ENCODE results near the gene EPN3. TPM values are rescaled to one million over a fixed set of nuclear protein-coding genes. Genes with fewer than 3 reads are reported as not detected.

Gene EPN3
- total and polyA plus RNA-seq, 8 donors = 6.4 to 117 (median 45.1) TPM

DNA sequence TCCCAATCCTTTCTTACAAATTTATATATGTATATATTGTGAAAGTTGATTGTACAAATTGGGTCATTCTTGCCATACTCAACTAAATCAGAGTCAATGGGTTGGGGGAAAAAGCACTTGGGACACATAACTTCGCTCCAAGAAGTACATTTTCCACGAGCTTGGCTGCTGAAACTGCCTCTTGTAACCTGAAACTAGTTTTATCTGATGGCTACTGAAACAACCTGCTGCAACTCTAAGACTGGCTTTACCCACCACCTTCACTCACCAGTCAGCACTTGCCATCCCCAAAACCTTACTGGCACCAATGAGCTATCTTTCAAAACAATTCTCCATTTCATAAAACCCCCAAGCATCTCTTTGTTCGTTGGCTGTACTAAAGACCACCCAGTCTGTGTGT, 38.8 kb upstream of the EPN3 start:
- TF ChIP-seq POLR2A (IDR thresholded peaks at IDR 0.05) = no peak
- no peak for TF ChIP-seq POLR2AphosphoS5 (IDR thresholded peaks at IDR 0.05)
- TF ChIP-seq, protein P1, sequence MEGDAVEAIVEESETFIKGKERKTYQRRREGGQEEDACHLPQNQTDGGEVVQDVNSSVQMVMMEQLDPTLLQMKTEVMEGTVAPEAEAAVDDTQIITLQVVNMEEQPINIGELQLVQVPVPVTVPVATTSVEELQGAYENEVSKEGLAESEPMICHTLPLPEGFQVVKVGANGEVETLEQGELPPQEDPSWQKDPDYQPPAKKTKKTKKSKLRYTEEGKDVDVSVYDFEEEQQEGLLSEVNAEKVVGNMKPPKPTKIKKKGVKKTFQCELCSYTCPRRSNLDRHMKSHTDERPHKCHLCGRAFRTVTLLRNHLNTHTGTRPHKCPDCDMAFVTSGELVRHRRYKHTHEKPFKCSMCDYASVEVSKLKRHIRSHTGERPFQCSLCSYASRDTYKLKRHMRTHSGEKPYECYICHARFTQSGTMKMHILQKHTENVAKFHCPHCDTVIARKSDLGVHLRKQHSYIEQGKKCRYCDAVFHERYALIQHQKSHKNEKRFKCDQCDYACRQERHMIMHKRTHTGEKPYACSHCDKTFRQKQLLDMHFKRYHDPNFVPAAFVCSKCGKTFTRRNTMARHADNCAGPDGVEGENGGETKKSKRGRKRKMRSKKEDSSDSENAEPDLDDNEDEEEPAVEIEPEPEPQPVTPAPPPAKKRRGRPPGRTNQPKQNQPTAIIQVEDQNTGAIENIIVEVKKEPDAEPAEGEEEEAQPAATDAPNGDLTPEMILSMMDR (IDR thresholded peaks at IDR 0.05) = no peak
- no peak for TF ChIP-seq EP300 (IDR thresholded peaks at IDR 0.05)
- no peak overlapping the region for H3K27ac ChIP-seq
- H3K9me3 ChIP-seq = no peaks in the 10 kb centered on the region
- no peaks in the 10 kb centered on the region for H3K27me3 ChIP-seq
- intact Hi-C loops (cut with DNase I; ENCODE audit: low total_unique reads) = no loop called here
- no peak for DNase-seq
- H3K4me3 ChIP-seq = no peak overlapping the region
- peaks cover 0 to 1% (median 0%) of the 10 kb centered on the region in 4 donors for H3K36me3 ChIP-seq
- whole genome bisulfite sequencing, 5 donors = 30 to 50% (median 38%) methylated on average over 3 of the region's 3 CpGs
- H3K4me1 ChIP-seq = no peaks in the 10 kb centered on the region

- H3K9me3 ChIP-seq = no peaks in the 10 kb centered on the region
- 80 to 96% (median 89%) methylated on average over 7 to 8 of the region's 8 CpGs for WGBS, 5 donors
- no peaks in the 10 kb centered on the region for H3K27me3 ChIP-seq
- no peak for DNase-seq
- H3K4me3 ChIP-seq = no peak overlapping the region
- no peaks in the 10 kb centered on the region for H3K4me1 ChIP-seq
- H3K36me3 ChIP-seq = no peaks in the 10 kb centered on the region
- intact Hi-C loops (cut with DNase I; ENCODE audit: low total_unique reads) = no loop called here
- TF ChIP-seq POLR2AphosphoS5 (IDR thresholded peaks at IDR 0.05) = no peak
- TF ChIP-seq, protein P1 (IDR thresholded peaks at IDR 0.05) = no peak
- TF ChIP-seq POLR2A (IDR thresholded peaks at IDR 0.05) = no peak
- TF ChIP-seq EP300 (IDR thresholded peaks at IDR 0.05) = no peak
- H3K27ac ChIP-seq = no peak overlapping the region
These were observed 37.2 kb upstream of the EPN3 start for GRCh38 chr17:50495217-50495823.

DNA sequence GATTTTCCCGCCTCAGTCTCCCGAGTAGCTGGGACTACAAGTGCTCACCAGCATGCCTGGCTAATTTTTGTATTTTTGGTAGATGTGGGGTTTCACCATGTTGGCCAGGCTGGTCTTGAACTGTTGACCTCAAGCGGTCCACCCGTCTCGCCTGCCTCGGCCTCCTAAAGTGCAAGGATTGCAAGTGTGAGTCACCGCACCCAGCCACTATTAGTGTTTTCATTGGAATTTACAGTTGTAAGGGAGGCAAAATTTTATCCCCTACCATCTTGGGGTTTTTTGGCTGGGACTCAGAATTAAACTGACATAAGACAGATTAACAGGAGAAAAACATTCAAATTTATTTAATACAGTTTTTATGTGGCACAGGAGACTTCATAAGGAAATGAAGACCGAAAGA, 36.6 kb upstream of the EPN3 start:
- no peak overlapping the region for H3K27ac ChIP-seq
- WGBS, 5 donors = 90 to 97% (median 94%) methylated on average over 8 of the region's 8 CpGs
- H3K36me3 ChIP-seq = no peaks in the 10 kb centered on the region
- H3K4me1 ChIP-seq = no peaks in the 10 kb centered on the region
- DNase-seq = no peak
- no peak for TF ChIP-seq POLR2A (IDR thresholded peaks at IDR 0.05)
- TF ChIP-seq, protein P1 (IDR thresholded peaks at IDR 0.05) = no peak
- no peak for TF ChIP-seq POLR2AphosphoS5 (IDR thresholded peaks at IDR 0.05)
- TF ChIP-seq EP300 (IDR thresholded peaks at IDR 0.05) = no peak
- H3K9me3 ChIP-seq = no peaks in the 10 kb centered on the region
- no peaks in the 10 kb centered on the region for H3K27me3 ChIP-seq
- no peak overlapping the region for H3K4me3 ChIP-seq
- intact Hi-C loops (cut with DNase I; ENCODE audit: low total_unique reads) = no loop called here

DNA sequence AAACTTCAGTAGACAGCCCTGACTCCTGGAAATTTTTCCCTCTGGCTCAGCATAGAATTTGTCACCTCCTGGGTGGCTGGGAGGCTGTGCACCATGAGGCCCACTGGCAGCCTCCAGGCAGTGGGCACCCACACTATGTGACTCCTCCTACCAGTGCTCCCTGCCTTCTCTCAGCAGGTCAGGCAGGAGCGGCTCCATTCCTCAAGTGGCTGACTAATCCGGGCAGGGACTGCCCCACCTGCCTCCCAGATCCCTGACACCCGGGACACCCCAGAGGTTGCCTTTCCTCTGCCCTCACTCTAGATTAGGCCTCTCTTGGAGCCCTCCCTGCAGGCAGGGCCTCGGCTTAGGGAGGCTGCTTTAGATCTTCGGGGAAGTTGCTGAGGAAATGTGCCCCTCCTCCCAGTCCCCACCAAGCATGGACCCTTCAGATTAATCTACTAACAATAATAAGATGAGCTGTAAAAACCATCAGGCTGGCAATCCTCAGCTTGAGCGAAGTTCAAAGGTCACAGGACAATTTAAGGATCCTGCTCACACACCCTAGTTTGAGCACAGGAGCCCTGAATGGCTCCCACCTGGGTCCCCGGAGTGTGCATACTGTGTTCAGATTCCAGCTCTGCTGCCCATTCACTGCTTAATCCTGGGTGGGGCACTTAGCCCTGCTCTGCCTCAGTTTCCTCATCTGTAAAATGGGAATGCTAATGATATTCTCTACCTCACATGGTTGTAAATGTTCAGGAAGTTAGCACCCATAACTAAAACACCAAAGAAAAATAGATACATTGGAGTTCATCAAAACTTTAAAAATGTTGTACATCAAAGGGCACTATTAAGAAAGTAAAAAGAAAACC, 34.3 kb upstream of the EPN3 start:
- TF ChIP-seq EP300 (IDR thresholded peaks at IDR 0.05) = no peak
- no peak for TF ChIP-seq POLR2AphosphoS5 (IDR thresholded peaks at IDR 0.05)
- TF ChIP-seq POLR2A (IDR thresholded peaks at IDR 0.05) = no peak
- TF ChIP-seq, protein P1 (IDR thresholded peaks at IDR 0.05) = no peak
- DNase-seq = peak in 1 of 2 donors; percentile 43
- Histone ChIP-seq H3K27ac (no peak overlapping the region), H3K4me1 (no peaks in the 10 kb centered on the region), H3K4me3 (no peak overlapping the region), H3K27me3 (no peaks in the 10 kb centered on the region), H3K9me3 (no peaks in the 10 kb centered on the region), H3K36me3 (no peaks in the 10 kb centered on the region)
- WGBS, 5 donors = 66 to 72% (median 70%) methylated on average over 5 to 7 of the region's 7 CpGs
- intact Hi-C loops (cut with DNase I; ENCODE audit: low total_unique reads) = no loop called here
